K562 (cell line): ENCODE data around the gene FA2H. TPM values are rescaled to one million over a fixed set of nuclear protein-coding genes. Genes with fewer than 3 reads are reported as not detected.

ENCODE experiments used
- E2F1 ChIP-seq: sonication (generic); formaldehyde crosslinking; IDR thresholded peaks from 2 replicates; pipeline ENCODE4 v1.8.1; 2023; ENCODE audit warnings: mild to moderate bottlenecking, missing genetic modification reagents, moderate library complexity
- ESRRA ChIP-seq: fragments of 450-650 bp; IDR thresholded peaks from 2 replicates; pipeline ENCODE4 v1.6.1; 2014; ENCODE audit warnings: low read depth, mild to moderate bottlenecking, moderate library complexity, borderline replicate concordance
- HNRNPK ChIP-seq: fragments of 200-400 bp; formaldehyde crosslinking; IDR thresholded peaks from one replicate; pipeline ENCODE4 v1.6.1; 2018; ENCODE audit warnings: mild to moderate bottlenecking, low read depth, low read length; ENCODE audit not compliant: poor library complexity, severe bottlenecking
- NCOA4 ChIP-seq: fragments of 450-650 bp; IDR thresholded peaks from 2 replicates; pipeline ENCODE4 v1.6.1; 2018; ENCODE audit warnings: mild to moderate bottlenecking; ENCODE audit not compliant: partially characterized antibody
- SAFB2 ChIP-seq: fragments of 200-400 bp; formaldehyde crosslinking; IDR thresholded peaks from 2 replicates; pipeline ENCODE4 v1.6.1; 2018; ENCODE audit warnings: borderline replicate concordance, low read length, low read depth, moderate library complexity; ENCODE audit not compliant: severe bottlenecking
- STAT6 ChIP-seq: sonication (generic); formaldehyde crosslinking; IDR thresholded peaks from 2 replicates; pipeline ENCODE4 v1.8.1; 2023; ENCODE audit warnings: mild to moderate bottlenecking, missing genetic modification reagents
- TSHZ1 ChIP-seq: fragments of 250-450 bp; sonication (Bioruptor Pico); IDR thresholded peaks from 2 replicates; pipeline ENCODE4 v1.4.0; 2020; ENCODE audit warnings: mild to moderate bottlenecking, moderate library complexity
- ZNF280A ChIP-seq: fragments of 450-650 bp; IDR thresholded peaks from 2 replicates; pipeline ENCODE4 v1.6.1; 2018; ENCODE audit warnings: mild to moderate bottlenecking, low read depth; ENCODE audit not compliant: partially characterized antibody
- polyA plus RNA-seq, 8 experiments: library from polyadenylated mRNA; depleted of rRNA in 4 of 8; stranded (reverse) in 5 of 8; unstranded in 3 of 8; fragments of >200 nt; fragmentation: Nextera tagmentation in 2 of 8; fragmentation: Illumina TruSeq in 1 of 8; extraction: Ambion mirVana in 2 of 8; extraction: Trizol in 1 of 8; gene quantifications; 2 replicates each; pipeline versions ENCODE4 v1.2.1 to v1.2.3, GENCODE V29; 2011 to 2014; ENCODE audit warnings: inconsistent platforms in 1 of 8, missing spikeins in 1 of 8
- total RNA-seq, 7 experiments: library from RNA; depleted of rRNA in 6 of 7; stranded (reverse); fragments of >200 nt in 6 of 7; fragmentation: Illumina TruSeq in 2 of 7; extraction: Trizol in 2 of 7; gene quantifications; 2 replicates each; pipeline versions ENCODE4 v1.2.1 to v1.2.3, GENCODE V29; 2011 to 2021; ENCODE audit warnings: low replicate concordance in 1 of 7

The FA2H gene
- total and polyA plus RNA-seq, 9 of the 15 experiments (the other 6 are each of a cell fraction or from before 2014, with no cell fraction given) = not detected

- TF ChIP-seq ZNF280A (no peak), NCOA4 (no peak), ESRRA (no peak), TSHZ1 (no peak), SAFB2 (no peak), HNRNPK (no peak), E2F1 (CRISPR knock-in tag) (no peak), STAT6 (CRISPR knock-in tag) (no peak)
Observed at GRCh38 chr16:74794668-74795067, 20.0 kb upstream of the FA2H start (continued).
